LHCN-M2 (cell line): Measurements from ENCODE around the gene ETS1. TPM values are rescaled to one million over a fixed set of nuclear protein-coding genes. Genes with fewer than 3 reads are reported as not detected.

Source experiments
- DNase-seq: peaks from one replicate; pipeline ENCODE4 v3.0.0-alpha.2; 2012; ENCODE audit warnings: low read depth
- total RNA-seq: library from RNA; depleted of rRNA; stranded (reverse); fragments of >200 nt; gene quantifications from 2 replicates; pipeline ENCODE4 v1.2.3, GENCODE V29; 2014

Gene ETS1
- total RNA-seq, 1 experiment from 2014 or later = 38.2 TPM

GRCh38 chr11:128484172-128484571 is 103.2 kb downstream of the ETS1 start:
- DNase-seq = peak; percentile 55

GRCh38 chr11:128483211-128483788 is 104.1 kb downstream of the ETS1 start:
- DNase-seq = no peak

- peak; percentile 88 for DNase-seq
Measured at GRCh38 chr11:128482512-128483191, 104.7 kb downstream of the ETS1 start.

GRCh38 chr11:128482092-128482491 is 105.3 kb downstream of the ETS1 start:
- no peak for DNase-seq

GRCh38 chr11:128481135-128481534 is 106.2 kb downstream of the ETS1 start:
- DNase-seq = peak; percentile 95

- no peak for DNase-seq
Measured at GRCh38 chr11:128480665-128481064, 106.7 kb downstream of the ETS1 start.

- DNase-seq = no peak
Measured at GRCh38 chr11:128480066-128480465, 107.3 kb downstream of the ETS1 start.

GRCh38 chr11:128479144-128479543 is 108.2 kb downstream of the ETS1 start:
- no peak for DNase-seq

GRCh38 chr11:128478305-128478704 is 109.1 kb downstream of the ETS1 start:
- DNase-seq = no peak

- DNase-seq = no peak
Measured at GRCh38 chr11:128477811-128478210, 109.5 kb downstream of the ETS1 start.

- DNase-seq = no peak
Measured at GRCh38 chr11:128477278-128477677, 110.1 kb downstream of the ETS1 start.

- DNase-seq = no peak
Measured at GRCh38 chr11:128476729-128477128, 110.6 kb downstream of the ETS1 start.

- no peak for DNase-seq
Measured at GRCh38 chr11:128476049-128476448, 111.3 kb downstream of the ETS1 start.

- no peak for DNase-seq
Measured at GRCh38 chr11:128474036-128474874, 113.1 kb downstream of the ETS1 start.

- DNase-seq = no peak
Measured at GRCh38 chr11:128473636-128474035, 113.7 kb downstream of the ETS1 start.

- DNase-seq = peak; percentile 71
Measured at GRCh38 chr11:128472128-128473089, 114.9 kb downstream of the ETS1 start.

- DNase-seq = no peak
Measured at GRCh38 chr11:128471138-128471661, 116.2 kb downstream of the ETS1 start.

GRCh38 chr11:128470081-128470480 is 117.3 kb downstream of the ETS1 start:
- no peak for DNase-seq

GRCh38 chr11:128469220-128469619 is 118.1 kb downstream of the ETS1 start:
- DNase-seq = no peak

GRCh38 chr11:128468111-128468510 is 119.2 kb downstream of the ETS1 start:
- DNase-seq = no peak

- peak; percentile 98 for DNase-seq
Measured at GRCh38 chr11:128467610-128468041, 119.7 kb downstream of the ETS1 start.
